ENCODE measurements around the gene ANAPC2. TPM values are rescaled to one million over a fixed set of nuclear protein-coding genes. Genes with fewer than 3 reads are reported as not detected.

Gene ANAPC2
- total RNA-seq, 1 experiment from 2014 or later, result 80.9 TPM

DNA sequence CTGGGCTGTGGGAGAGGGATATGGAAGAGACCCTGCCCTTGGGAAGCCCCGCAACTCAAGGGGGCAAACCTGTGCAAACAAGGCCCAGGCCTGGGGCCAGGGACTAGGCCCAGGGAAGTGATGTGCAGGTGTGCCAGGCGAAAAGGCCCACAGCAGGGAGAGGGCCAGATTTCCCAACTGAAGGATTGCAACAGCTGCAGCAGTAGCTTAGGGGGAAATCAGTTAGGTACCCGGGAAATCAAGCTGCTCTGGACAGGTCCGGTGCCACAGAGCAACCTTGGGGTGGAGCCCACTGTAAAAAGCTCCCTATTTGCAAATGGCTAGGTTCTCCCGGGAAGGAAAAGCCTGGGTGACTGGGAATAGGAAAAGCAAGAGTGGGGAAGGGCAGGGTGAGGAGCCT lies 39.0 kb downstream of the ANAPC2 start:
- H3K4me1 Mint-ChIP-seq, result no peaks in the 10 kb centered on the region; the same call in 1 of the 2 replicates
- no peaks in the 10 kb centered on the region for H3K36me3 Mint-ChIP-seq
- no peaks in the 10 kb centered on the region for H3K9me3 Mint-ChIP-seq
- no peak for DNase-seq (ENCODE audit: low spot score)
- H3K27me3 Mint-ChIP-seq (ENCODE audit: low read depth), result peaks cover 2% of the 10 kb centered on the region; the same call in 1 of the 2 replicates
- CTCF ChIA-PET, result interaction anchor here (0.8 to 3.6 kb wide), 8 partner anchors 13 to 307 kb away, joined by 3 to 19 read pairs (median 5); partner anchors contain the start of genes AJM1 and NPDC1
- TF ChIP-seq TEAD1 (CRISPR knock-in tag; IDR thresholded peaks at IDR 0.05) (no peak), TEAD4 (CRISPR knock-in tag; IDR thresholded peaks at IDR 0.05) (no peak), EMX1 (CRISPR knock-in tag; IDR thresholded peaks at IDR 0.05) (no peak), ZNF671 (CRISPR knock-in tag; IDR thresholded peaks at IDR 0.05) (no peak), KAT7 (CRISPR knock-in tag; IDR thresholded peaks at IDR 0.05; ENCODE audit: borderline replicate concordance) (no peak), MXD4 (CRISPR knock-in tag; IDR thresholded peaks at IDR 0.05; ENCODE audit: borderline replicate concordance) (no peak)
- TF ChIP-seq, protein P1, sequence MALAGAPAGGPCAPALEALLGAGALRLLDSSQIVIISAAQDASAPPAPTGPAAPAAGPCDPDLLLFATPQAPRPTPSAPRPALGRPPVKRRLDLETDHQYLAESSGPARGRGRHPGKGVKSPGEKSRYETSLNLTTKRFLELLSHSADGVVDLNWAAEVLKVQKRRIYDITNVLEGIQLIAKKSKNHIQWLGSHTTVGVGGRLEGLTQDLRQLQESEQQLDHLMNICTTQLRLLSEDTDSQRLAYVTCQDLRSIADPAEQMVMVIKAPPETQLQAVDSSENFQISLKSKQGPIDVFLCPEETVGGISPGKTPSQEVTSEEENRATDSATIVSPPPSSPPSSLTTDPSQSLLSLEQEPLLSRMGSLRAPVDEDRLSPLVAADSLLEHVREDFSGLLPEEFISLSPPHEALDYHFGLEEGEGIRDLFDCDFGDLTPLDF (CRISPR knock-in tag; IDR thresholded peaks at IDR 0.05), result no peak
- TF ChIP-seq, protein P2, sequence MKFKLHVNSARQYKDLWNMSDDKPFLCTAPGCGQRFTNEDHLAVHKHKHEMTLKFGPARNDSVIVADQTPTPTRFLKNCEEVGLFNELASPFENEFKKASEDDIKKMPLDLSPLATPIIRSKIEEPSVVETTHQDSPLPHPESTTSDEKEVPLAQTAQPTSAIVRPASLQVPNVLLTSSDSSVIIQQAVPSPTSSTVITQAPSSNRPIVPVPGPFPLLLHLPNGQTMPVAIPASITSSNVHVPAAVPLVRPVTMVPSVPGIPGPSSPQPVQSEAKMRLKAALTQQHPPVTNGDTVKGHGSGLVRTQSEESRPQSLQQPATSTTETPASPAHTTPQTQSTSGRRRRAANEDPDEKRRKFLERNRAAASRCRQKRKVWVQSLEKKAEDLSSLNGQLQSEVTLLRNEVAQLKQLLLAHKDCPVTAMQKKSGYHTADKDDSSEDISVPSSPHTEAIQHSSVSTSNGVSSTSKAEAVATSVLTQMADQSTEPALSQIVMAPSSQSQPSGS (CRISPR knock-in tag; IDR thresholded peaks at IDR 0.05; ENCODE audit: borderline replicate concordance, low read depth), result no peak
- TF ChIP-seq, protein P3, sequence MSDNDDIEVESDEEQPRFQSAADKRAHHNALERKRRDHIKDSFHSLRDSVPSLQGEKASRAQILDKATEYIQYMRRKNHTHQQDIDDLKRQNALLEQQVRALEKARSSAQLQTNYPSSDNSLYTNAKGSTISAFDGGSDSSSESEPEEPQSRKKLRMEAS (CRISPR knock-in tag; IDR thresholded peaks at IDR 0.05), result no peak
- TF ChIP-seq, protein P4, sequence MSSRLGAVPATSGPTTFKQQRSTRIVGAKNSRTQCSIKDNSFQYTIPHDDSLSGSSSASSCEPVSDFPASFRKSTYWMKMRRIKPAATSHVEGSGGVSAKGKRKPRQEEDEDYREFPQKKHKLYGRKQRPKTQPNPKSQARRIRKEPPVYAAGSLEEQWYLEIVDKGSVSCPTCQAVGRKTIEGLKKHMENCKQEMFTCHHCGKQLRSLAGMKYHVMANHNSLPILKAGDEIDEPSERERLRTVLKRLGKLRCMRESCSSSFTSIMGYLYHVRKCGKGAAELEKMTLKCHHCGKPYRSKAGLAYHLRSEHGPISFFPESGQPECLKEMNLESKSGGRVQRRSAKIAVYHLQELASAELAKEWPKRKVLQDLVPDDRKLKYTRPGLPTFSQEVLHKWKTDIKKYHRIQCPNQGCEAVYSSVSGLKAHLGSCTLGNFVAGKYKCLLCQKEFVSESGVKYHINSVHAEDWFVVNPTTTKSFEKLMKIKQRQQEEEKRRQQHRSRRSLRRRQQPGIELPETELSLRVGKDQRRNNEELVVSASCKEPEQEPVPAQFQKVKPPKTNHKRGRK (CRISPR knock-in tag; IDR thresholded peaks at IDR 0.05; ENCODE audit: borderline replicate concordance), result no peak
- TF ChIP-seq, protein P5, sequence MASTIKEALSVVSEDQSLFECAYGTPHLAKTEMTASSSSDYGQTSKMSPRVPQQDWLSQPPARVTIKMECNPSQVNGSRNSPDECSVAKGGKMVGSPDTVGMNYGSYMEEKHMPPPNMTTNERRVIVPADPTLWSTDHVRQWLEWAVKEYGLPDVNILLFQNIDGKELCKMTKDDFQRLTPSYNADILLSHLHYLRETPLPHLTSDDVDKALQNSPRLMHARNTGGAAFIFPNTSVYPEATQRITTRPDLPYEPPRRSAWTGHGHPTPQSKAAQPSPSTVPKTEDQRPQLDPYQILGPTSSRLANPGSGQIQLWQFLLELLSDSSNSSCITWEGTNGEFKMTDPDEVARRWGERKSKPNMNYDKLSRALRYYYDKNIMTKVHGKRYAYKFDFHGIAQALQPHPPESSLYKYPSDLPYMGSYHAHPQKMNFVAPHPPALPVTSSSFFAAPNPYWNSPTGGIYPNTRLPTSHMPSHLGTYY (CRISPR knock-in tag; IDR thresholded peaks at IDR 0.05), result no peak
- no peak overlapping the region for H3K27ac Mint-ChIP-seq
- POLR2A ChIA-PET, result interaction anchor here (0.5 kb wide), 1 partner anchor 14 kb away, joined by 4 read pairs; no protein-coding TSS in a partner anchor
- no peak overlapping the region for H3K4me3 Mint-ChIP-seq
- ATAC-seq, result no peak

DNA sequence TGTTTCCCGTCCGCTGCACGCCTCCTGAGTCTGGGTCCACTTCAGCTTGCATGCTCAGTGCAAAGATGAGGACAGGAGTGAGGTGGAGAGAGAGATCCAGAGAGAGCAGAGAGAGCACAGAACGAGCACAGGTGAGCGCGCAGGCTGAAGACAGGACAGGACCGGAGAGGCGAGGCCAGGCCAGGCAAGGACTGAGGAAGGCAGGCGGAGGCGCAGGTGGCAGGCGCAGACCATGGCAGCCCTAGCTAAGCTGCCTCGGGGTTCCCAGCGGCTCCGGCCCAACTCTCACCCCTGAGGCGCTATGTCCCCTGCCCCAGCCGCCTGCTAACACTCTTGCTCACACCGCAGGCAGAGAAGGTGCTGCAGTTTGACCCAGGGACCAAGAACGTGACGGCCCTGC lies 39.7 kb downstream of the ANAPC2 start:
- POLR2A ChIA-PET, result no interaction called here
- Mint-ChIP-seq H3K9me3 (no peaks in the 10 kb centered on the region), H3K4me1 (no peaks in the 10 kb centered on the region; the same call in 1 of the 2 replicates), H3K27me3 (ENCODE audit: low read depth) (peaks cover 5% of the 10 kb centered on the region; the same call in 1 of the 2 replicates), H3K4me3 (no peak overlapping the region), H3K36me3 (no peaks in the 10 kb centered on the region), H3K27ac (no peak overlapping the region)
- ATAC-seq, result no peak
- DNase-seq (ENCODE audit: low spot score), result no peak
- CTCF ChIA-PET, result interaction anchor here (1.0 to 1.7 kb wide), 6 partner anchors 14 to 306 kb away, joined by 3 to 8 read pairs (median 4); partner anchors contain the start of genes AJM1, NPDC1 and TPRN
- no peak for TF ChIP-seq ZNF219 (CRISPR knock-in tag; IDR thresholded peaks at IDR 0.05; ENCODE audit: borderline replicate concordance)
- TF ChIP-seq NR2C2 (CRISPR knock-in tag; IDR thresholded peaks at IDR 0.05), result no peak
- no peak for TF ChIP-seq HMGA2 (CRISPR knock-in tag; IDR thresholded peaks at IDR 0.05)
- no peak for TF ChIP-seq ZNF317 (CRISPR knock-in tag; IDR thresholded peaks at IDR 0.05; ENCODE audit: borderline replicate concordance, low read depth)
- TF ChIP-seq SMAD3 (CRISPR knock-in tag; IDR thresholded peaks at IDR 0.05; ENCODE audit: borderline replicate concordance), result no peak
- TF ChIP-seq TEAD1 (CRISPR knock-in tag; IDR thresholded peaks at IDR 0.05), result no peak
- TF ChIP-seq, protein P6, sequence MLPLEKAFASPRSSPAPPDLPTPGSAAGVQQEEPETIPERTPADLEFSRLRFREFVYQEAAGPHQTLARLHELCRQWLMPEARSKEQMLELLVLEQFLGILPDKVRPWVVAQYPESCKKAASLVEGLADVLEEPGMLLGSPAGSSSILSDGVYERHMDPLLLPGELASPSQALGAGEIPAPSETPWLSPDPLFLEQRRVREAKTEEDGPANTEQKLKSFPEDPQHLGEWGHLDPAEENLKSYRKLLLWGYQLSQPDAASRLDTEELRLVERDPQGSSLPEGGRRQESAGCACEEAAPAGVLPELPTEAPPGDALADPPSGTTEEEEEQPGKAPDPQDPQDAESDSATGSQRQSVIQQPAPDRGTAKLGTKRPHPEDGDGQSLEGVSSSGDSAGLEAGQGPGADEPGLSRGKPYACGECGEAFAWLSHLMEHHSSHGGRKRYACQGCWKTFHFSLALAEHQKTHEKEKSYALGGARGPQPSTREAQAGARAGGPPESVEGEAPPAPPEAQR (CRISPR knock-in tag; IDR thresholded peaks at IDR 0.05), result no peak
- no peak for TF ChIP-seq TCF7 (CRISPR knock-in tag; IDR thresholded peaks at IDR 0.05; ENCODE audit: low read depth)
- TF ChIP-seq KAT7 (CRISPR knock-in tag; IDR thresholded peaks at IDR 0.05; ENCODE audit: borderline replicate concordance), result no peak
- no peak for TF ChIP-seq GTF2I (CRISPR knock-in tag; conservative IDR thresholded peaks at IDR 0.05)
- no peak for TF ChIP-seq NFE2L1 (CRISPR knock-in tag; IDR thresholded peaks at IDR 0.05)
- TF ChIP-seq MXD4 (CRISPR knock-in tag; IDR thresholded peaks at IDR 0.05; ENCODE audit: borderline replicate concordance), result no peak
- TF ChIP-seq, protein P7, sequence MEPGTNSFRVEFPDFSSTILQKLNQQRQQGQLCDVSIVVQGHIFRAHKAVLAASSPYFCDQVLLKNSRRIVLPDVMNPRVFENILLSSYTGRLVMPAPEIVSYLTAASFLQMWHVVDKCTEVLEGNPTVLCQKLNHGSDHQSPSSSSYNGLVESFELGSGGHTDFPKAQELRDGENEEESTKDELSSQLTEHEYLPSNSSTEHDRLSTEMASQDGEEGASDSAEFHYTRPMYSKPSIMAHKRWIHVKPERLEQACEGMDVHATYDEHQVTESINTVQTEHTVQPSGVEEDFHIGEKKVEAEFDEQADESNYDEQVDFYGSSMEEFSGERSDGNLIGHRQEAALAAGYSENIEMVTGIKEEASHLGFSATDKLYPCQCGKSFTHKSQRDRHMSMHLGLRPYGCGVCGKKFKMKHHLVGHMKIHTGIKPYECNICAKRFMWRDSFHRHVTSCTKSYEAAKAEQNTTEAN (CRISPR knock-in tag; IDR thresholded peaks at IDR 0.05), result no peak
- TF ChIP-seq CDX4 (CRISPR knock-in tag; IDR thresholded peaks at IDR 0.05; ENCODE audit: borderline replicate concordance), result no peak
- TF ChIP-seq ATF6 (CRISPR knock-in tag; IDR thresholded peaks at IDR 0.05), result no peak

All from WTC11 (cell line).